ENCODE measurements around the gene CHADL. TPM values are rescaled to one million over a fixed set of nuclear protein-coding genes. Genes with fewer than 3 reads are reported as not detected.

Gene CHADL
- total RNA-seq, 1 experiment from 2014 or later = 0.74 TPM

DNA sequence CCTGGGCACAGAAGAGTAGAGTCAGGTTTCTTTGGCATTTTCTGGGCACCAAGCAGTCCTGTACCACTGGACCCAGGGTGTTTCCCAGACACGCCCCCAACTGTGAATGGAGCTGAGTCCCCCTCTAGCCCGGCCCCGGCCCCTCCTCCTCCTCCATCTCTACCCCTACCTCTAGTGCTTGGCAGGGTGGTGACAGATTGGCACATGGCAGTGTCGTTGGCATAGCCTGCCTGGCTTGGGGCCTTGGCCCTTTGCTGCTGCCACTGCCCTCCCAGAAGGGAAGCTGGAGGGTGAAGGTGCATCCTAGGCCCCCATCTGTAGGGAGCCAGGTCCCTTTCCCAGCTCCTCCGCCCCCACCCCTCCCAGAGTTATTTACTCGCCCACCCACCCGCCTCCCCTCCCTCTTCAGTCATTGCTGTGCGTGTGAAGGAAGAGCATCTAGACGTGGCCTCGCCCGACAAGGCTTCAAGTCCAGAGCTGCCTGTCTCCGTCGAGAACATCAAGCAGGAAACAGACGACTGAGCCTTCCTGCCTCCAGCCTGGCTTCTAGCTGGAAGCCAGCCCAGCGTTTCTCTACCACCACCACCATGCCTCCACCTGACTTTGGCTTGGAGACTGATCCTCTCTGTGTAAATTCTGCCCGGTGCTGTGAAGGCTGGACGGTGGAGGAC lies 10.9 kb downstream of the CHADL start:
- CTCF ChIA-PET = no interaction called here
- TF ChIP-seq, protein P1, sequence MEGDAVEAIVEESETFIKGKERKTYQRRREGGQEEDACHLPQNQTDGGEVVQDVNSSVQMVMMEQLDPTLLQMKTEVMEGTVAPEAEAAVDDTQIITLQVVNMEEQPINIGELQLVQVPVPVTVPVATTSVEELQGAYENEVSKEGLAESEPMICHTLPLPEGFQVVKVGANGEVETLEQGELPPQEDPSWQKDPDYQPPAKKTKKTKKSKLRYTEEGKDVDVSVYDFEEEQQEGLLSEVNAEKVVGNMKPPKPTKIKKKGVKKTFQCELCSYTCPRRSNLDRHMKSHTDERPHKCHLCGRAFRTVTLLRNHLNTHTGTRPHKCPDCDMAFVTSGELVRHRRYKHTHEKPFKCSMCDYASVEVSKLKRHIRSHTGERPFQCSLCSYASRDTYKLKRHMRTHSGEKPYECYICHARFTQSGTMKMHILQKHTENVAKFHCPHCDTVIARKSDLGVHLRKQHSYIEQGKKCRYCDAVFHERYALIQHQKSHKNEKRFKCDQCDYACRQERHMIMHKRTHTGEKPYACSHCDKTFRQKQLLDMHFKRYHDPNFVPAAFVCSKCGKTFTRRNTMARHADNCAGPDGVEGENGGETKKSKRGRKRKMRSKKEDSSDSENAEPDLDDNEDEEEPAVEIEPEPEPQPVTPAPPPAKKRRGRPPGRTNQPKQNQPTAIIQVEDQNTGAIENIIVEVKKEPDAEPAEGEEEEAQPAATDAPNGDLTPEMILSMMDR (conservative IDR thresholded peaks at IDR 0.05) = no peak
- TF ChIP-seq EZH2 (IDR thresholded peaks at IDR 0.05; ENCODE audit: low read depth) = no peak
- Histone ChIP-seq H3K36me3 (ENCODE audit: low read depth) (no peaks in the 10 kb centered on the region), H3K9me2 (ENCODE audit: insufficient read depth) (no peaks in the 10 kb centered on the region), H4K20me1 (ENCODE audit: insufficient read depth) (0 out of 2 replicates have a peak, but pooled peaks cover 4% of the 10 kb centered on the region), H3K27ac (no peak overlapping the region), H2AFZ (no peak overlapping the region), H3F3A (ENCODE audit: insufficient read depth, low read depth) (no peaks in the 10 kb centered on the region), H3K27me3 (ENCODE audit: insufficient read depth, low read depth) (no peaks in the 10 kb centered on the region), H3K79me2 (ENCODE audit: low read depth) (no peaks in the 10 kb centered on the region), H3K4me3 (no peak overlapping the region), H3K9me3 (ENCODE audit: insufficient read depth, low read depth) (no peaks in the 10 kb centered on the region), H3K4me1 (replicated peaks; ENCODE audit: insufficient read depth) (no peaks in the 10 kb centered on the region), H3K4me2 (no peak overlapping the region)
- POLR2A ChIA-PET (ENCODE audit: unreplicated experiment) = no interaction called here
- BruUV-seq (replicated peaks) = no TSS peak
- no peak for DNase-seq
- intact Hi-C loops (cut with micrococcal nuclease; ENCODE audit: unreplicated experiment) = no loop called here

DNA sequence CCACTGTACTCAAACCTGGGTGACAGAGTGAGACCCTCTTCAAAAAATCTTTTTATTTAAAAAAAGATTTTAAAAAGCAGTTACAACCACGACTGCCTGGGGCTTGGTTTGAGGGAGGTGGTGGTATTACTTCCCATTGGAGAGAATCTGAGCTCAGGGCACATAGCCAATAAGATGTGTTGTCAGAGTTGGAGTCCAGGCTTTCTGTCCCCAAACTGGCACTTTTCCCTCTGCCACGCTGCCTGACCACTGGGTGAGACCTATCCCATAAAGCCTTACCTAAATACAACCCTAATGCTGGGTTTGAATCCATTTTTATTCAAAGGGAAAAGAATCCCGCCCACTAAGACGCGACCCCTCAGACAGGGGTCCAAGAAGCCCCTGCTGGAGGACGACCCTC lies 11.5 kb downstream of the CHADL start:
- BruUV-seq (replicated peaks) = no TSS peak
- no peak overlapping the region for H2AFZ ChIP-seq
- H3K27me3 ChIP-seq (ENCODE audit: insufficient read depth, low read depth) = no peaks in the 10 kb centered on the region
- no peaks in the 10 kb centered on the region for H3K36me3 ChIP-seq (ENCODE audit: low read depth)
- no peaks in the 10 kb centered on the region for H3K4me1 ChIP-seq (replicated peaks; ENCODE audit: insufficient read depth)
- ChIA-PET POLR2A (ENCODE audit: unreplicated experiment) (no interaction called here), CTCF (no interaction called here)
- H3F3A ChIP-seq (ENCODE audit: insufficient read depth, low read depth) = no peaks in the 10 kb centered on the region
- 0 out of 2 replicates have a peak, but pooled peaks cover 4% of the 10 kb centered on the region for H4K20me1 ChIP-seq (ENCODE audit: insufficient read depth)
- H3K4me2 ChIP-seq = no peak overlapping the region
- H3K4me3 ChIP-seq = no peak overlapping the region
- no peak overlapping the region for H3K27ac ChIP-seq
- H3K79me2 ChIP-seq (ENCODE audit: low read depth) = no peaks in the 10 kb centered on the region
- DNase-seq = no peak
- intact Hi-C loops (cut with micrococcal nuclease; ENCODE audit: unreplicated experiment) = no loop called here
- H3K9me3 ChIP-seq (ENCODE audit: insufficient read depth, low read depth) = no peaks in the 10 kb centered on the region
- no peak for TF ChIP-seq EZH2 (IDR thresholded peaks at IDR 0.05; ENCODE audit: low read depth)
- TF ChIP-seq, protein P1 (conservative IDR thresholded peaks at IDR 0.05) = no peak
- H3K9me2 ChIP-seq (ENCODE audit: insufficient read depth) = no peaks in the 10 kb centered on the region

DNA sequence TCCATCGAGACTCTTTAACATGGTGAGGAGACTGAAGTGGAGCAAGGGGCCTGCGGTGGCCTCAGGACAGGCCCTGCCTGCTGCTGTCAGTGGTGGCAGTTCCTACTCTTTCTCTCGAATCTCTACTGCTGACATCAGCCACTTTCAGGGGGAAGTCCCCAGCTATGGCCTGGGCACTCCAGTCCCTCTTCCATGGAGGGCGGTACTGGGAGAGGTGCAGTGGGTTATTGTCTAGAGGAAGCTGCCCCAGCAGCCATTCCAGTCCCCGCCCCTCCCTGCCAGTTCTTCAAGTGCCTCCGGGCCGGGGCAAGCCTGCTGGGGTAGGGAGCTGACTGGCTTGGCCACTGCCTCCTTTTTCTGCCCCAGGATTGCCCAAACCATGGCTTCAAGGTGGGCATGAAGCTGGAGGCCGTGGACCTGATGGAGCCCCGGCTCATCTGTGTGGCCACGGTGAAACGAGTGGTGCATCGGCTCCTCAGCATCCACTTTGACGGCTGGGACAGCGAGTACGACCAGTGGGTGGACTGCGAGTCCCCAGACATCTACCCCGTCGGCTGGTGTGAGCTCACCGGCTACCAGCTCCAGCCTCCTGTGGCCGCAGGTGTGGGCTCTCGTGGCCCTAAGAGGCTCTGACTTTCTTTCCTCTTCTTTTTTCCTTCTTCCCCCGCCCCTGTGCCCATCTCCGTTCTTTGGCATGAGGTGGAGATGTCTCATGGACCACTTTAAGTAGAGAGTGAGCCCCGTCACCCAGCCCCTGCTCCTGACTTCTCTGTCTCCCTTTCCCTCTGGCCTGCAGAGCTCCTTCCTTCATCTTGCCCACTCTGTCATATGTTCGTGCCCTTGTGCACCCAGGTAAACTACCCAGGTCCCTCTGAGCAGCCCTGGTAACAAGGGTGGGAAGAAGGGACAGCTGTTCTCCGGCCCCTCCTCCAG lies 13.7 kb downstream of the CHADL start:
- no peaks in the 10 kb centered on the region for H3K9me2 ChIP-seq (ENCODE audit: insufficient read depth)
- H3K4me2 ChIP-seq = no peak overlapping the region
- H4K20me1 ChIP-seq (ENCODE audit: insufficient read depth) = 0 out of 2 replicates have a peak, but pooled peaks cover 4% of the 10 kb centered on the region
- H3F3A ChIP-seq (ENCODE audit: insufficient read depth, low read depth) = no peaks in the 10 kb centered on the region
- no peak overlapping the region for H3K27ac ChIP-seq
- peaks cover 4% of the 10 kb centered on the region; the same call in 1 of the 2 replicates for H3K4me1 ChIP-seq (replicated peaks; ENCODE audit: insufficient read depth)
- no peaks in the 10 kb centered on the region for H3K9me3 ChIP-seq (ENCODE audit: insufficient read depth, low read depth)
- intact Hi-C loops (cut with micrococcal nuclease; ENCODE audit: unreplicated experiment) = no loop called here
- no peak for TF ChIP-seq EZH2 (IDR thresholded peaks at IDR 0.05; ENCODE audit: low read depth)
- TF ChIP-seq, protein P1 (conservative IDR thresholded peaks at IDR 0.05) = no peak
- no peak overlapping the region for H3K4me3 ChIP-seq
- no peaks in the 10 kb centered on the region for H3K27me3 ChIP-seq (ENCODE audit: insufficient read depth, low read depth)
- no peaks in the 10 kb centered on the region for H3K79me2 ChIP-seq (ENCODE audit: low read depth)
- no peak overlapping the region for H2AFZ ChIP-seq
- ChIA-PET CTCF (interaction anchor here (0.6 kb wide), 1 partner anchor 317 kb away, joined by 3 read pairs; the partner anchor contains the start of gene POLR3H), POLR2A (ENCODE audit: unreplicated experiment) (interaction anchor here (0.5 to 0.6 kb wide), 2 partner anchors 304 to 347 kb away, joined by 3 to 4 read pairs; no protein-coding TSS in a partner anchor)
- BruUV-seq (replicated peaks) = no TSS peak
- no peak for DNase-seq
- 0 out of 2 replicates have a peak, but pooled peaks cover 6% of the 10 kb centered on the region for H3K36me3 ChIP-seq (ENCODE audit: low read depth)

All from PC-9 (cell line).